Measurements from ENCODE around the gene RIPPLY3. TPM values are rescaled to one million over a fixed set of nuclear protein-coding genes. Genes with fewer than 3 reads are reported as not detected.
A peak's percentile ranks its signal among the peaks of the same experiment; 100 is the strongest.

RIPPLY3 gene
- total and polyA plus RNA-seq, 2 of the 13 experiments (the other 11 are each of a cell fraction or from before 2014, with no cell fraction given), result 0.09 to 2.9 TPM

DNA sequence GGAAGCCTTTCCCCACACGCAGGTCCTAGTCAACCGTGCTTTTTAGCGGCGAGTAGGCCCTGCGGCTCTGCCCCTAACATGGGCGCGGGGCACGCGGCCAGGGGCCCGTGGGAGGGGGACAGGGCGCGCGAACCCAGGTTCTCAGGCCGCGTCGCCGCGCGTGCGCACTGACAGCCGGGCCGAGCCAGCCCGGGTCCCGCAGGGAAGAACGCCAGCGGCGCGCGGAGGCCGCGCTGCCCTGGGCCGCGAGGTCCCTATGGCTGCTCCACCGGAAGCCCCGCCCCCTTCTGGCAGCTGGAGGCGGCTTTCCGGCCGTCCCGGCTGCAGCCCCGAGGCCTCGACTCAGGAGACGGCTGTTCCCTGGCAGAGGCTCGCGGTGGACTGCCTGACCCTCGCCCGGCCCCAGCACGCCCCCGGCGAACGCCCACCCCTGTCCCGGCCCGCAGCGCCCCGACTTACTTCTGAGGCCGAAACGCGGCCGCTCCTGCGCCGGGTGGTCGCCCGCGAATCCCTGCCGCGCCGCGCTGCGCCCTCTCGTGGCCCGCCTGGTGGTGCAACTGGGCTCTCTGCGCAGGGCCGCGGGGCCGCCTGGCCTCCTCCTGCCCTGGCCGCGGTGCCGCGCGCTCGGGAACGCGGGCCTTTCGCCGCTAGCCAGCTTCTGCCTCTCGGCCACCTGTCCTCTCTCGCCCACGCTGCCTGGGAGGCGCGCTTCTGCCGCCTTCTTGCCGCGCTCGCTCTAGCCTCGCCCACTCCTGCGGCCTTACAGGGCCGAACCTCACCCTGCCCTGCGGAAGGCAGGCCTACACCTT lies 16.6 kb upstream of the RIPPLY3 start (continued):
- TF ChIP-seq, protein P1, sequence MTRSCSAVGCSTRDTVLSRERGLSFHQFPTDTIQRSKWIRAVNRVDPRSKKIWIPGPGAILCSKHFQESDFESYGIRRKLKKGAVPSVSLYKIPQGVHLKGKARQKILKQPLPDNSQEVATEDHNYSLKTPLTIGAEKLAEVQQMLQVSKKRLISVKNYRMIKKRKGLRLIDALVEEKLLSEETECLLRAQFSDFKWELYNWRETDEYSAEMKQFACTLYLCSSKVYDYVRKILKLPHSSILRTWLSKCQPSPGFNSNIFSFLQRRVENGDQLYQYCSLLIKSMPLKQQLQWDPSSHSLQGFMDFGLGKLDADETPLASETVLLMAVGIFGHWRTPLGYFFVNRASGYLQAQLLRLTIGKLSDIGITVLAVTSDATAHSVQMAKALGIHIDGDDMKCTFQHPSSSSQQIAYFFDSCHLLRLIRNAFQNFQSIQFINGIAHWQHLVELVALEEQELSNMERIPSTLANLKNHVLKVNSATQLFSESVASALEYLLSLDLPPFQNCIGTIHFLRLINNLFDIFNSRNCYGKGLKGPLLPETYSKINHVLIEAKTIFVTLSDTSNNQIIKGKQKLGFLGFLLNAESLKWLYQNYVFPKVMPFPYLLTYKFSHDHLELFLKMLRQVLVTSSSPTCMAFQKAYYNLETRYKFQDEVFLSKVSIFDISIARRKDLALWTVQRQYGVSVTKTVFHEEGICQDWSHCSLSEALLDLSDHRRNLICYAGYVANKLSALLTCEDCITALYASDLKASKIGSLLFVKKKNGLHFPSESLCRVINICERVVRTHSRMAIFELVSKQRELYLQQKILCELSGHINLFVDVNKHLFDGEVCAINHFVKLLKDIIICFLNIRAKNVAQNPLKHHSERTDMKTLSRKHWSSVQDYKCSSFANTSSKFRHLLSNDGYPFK (CRISPR knock-in tag; IDR thresholded peaks at IDR 0.05; ENCODE audit: borderline replicate concordance), result no peak
- TF ChIP-seq ZFY (CRISPR knock-in tag; IDR thresholded peaks at IDR 0.05) (peak; percentile 96), ZNF816 (CRISPR knock-in tag; IDR thresholded peaks at IDR 0.05; ENCODE audit: borderline replicate concordance) (no peak; the same call in 1 of the 2 replicates), KDM5B (CRISPR knock-in tag; IDR thresholded peaks at IDR 0.05; ENCODE audit: borderline replicate concordance) (peak; percentile 94; the same call in 1 of the 2 replicates), ZNF337 (CRISPR knock-in tag; IDR thresholded peaks at IDR 0.05; ENCODE audit: borderline replicate concordance, low read depth) (no peak), MAZ (IDR thresholded peaks at IDR 0.05; ENCODE audit: borderline replicate concordance, low read depth, low read length) (no peak; the same call in 1 of the 2 replicates), MAZ (CRISPR knock-in tag; IDR thresholded peaks at IDR 0.05; ENCODE audit: low read depth) (peak; percentile 91), ATF1 (CRISPR knock-in tag; IDR thresholded peaks at IDR 0.05) (no peak), ZNF746 (CRISPR knock-in tag; IDR thresholded peaks at IDR 0.05) (no peak; the same call in none of the 2 replicates), ZNF850 (CRISPR knock-in tag; conservative IDR thresholded peaks at IDR 0.05) (no peak), ARNTL (CRISPR knock-in tag; IDR thresholded peaks at IDR 0.05) (peak; percentile 16; the same call in 1 of the 2 replicates)
- TF ChIP-seq, protein P2, sequence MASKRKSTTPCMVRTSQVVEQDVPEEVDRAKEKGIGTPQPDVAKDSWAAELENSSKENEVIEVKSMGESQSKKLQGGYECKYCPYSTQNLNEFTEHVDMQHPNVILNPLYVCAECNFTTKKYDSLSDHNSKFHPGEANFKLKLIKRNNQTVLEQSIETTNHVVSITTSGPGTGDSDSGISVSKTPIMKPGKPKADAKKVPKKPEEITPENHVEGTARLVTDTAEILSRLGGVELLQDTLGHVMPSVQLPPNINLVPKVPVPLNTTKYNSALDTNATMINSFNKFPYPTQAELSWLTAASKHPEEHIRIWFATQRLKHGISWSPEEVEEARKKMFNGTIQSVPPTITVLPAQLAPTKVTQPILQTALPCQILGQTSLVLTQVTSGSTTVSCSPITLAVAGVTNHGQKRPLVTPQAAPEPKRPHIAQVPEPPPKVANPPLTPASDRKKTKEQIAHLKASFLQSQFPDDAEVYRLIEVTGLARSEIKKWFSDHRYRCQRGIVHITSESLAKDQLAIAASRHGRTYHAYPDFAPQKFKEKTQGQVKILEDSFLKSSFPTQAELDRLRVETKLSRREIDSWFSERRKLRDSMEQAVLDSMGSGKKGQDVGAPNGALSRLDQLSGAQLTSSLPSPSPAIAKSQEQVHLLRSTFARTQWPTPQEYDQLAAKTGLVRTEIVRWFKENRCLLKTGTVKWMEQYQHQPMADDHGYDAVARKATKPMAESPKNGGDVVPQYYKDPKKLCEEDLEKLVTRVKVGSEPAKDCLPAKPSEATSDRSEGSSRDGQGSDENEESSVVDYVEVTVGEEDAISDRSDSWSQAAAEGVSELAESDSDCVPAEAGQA (IDR thresholded peaks at IDR 0.05; ENCODE audit: low read depth), result 0 out of 2 replicates have a peak, but pooled peaks have one; percentile 27
- TF ChIP-seq, protein P2 (CRISPR knock-in tag; IDR thresholded peaks at IDR 0.05; ENCODE audit: borderline replicate concordance), result peak; percentile 96
- TF ChIP-seq, protein P3, sequence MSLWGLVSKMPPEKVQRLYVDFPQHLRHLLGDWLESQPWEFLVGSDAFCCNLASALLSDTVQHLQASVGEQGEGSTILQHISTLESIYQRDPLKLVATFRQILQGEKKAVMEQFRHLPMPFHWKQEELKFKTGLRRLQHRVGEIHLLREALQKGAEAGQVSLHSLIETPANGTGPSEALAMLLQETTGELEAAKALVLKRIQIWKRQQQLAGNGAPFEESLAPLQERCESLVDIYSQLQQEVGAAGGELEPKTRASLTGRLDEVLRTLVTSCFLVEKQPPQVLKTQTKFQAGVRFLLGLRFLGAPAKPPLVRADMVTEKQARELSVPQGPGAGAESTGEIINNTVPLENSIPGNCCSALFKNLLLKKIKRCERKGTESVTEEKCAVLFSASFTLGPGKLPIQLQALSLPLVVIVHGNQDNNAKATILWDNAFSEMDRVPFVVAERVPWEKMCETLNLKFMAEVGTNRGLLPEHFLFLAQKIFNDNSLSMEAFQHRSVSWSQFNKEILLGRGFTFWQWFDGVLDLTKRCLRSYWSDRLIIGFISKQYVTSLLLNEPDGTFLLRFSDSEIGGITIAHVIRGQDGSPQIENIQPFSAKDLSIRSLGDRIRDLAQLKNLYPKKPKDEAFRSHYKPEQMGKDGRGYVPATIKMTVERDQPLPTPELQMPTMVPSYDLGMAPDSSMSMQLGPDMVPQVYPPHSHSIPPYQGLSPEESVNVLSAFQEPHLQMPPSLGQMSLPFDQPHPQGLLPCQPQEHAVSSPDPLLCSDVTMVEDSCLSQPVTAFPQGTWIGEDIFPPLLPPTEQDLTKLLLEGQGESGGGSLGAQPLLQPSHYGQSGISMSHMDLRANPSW (CRISPR knock-in tag; IDR thresholded peaks at IDR 0.05; ENCODE audit: borderline replicate concordance), result no peak

All from HepG2 (cell line).